GM12892 (cell line): ENCODE results near the gene PPP1R12A.

Source experiments
- POLR2A ChIP-seq: IDR thresholded peaks from 2 replicates; pipeline ENCODE4 v1.6.1; 2011; ENCODE audit warnings: low read depth, low read length, control low read depth
- POLR2AphosphoS5 ChIP-seq: IDR thresholded peaks from 2 replicates; pipeline ENCODE4 v1.6.1; 2011; ENCODE audit warnings: low read depth, low read length, control low read depth
- TAF1 ChIP-seq: IDR thresholded peaks from 2 replicates; pipeline ENCODE4 v1.6.1; 2011; ENCODE audit warnings: low read depth, mild to moderate bottlenecking, control low read depth, low read length, borderline replicate concordance

GRCh38 chr12:79830440-79830839 is 104.5 kb downstream of the PPP1R12A start:
- no peak for TF ChIP-seq POLR2A
- no peak for TF ChIP-seq POLR2AphosphoS5
- no peak for TF ChIP-seq TAF1
